Spleen (tissue), 11 donors: ENCODE results near the gene CCNI. TPM values are rescaled to one million over a fixed set of nuclear protein-coding genes. Genes with fewer than 3 reads are reported as not detected.

Experiments
- DNase-seq: peaks from one replicate; pipeline ENCODE4 v3.0.0-alpha.2; 2020
- H3K27ac ChIP-seq, 8 donors: fragments of 200-600 bp; sonication (generic) in 7 of 8; 1 replicate in 4 of 8; 2 replicates in 4 of 8; pipeline versions ENCODE4 v1.5.0 to v1.8.0; 2016 to 2021; ENCODE audit warnings: inconsistent platforms in 4 of 8, mild to moderate bottlenecking in 4 of 8, moderate library complexity in 1 of 8
- H3K27me3 ChIP-seq, 7 donors: fragments of 200-600 bp; sonication (generic) in 6 of 7; replicated peaks in 1 of 7; 1 replicate in 4 of 7; 2 replicates in 3 of 7; pipeline versions ENCODE4 v1.5.0 to v1.8.0; 2016 to 2021; ENCODE audit warnings: inconsistent platforms in 3 of 7, mild to moderate bottlenecking in 1 of 7
- H3K36me3 ChIP-seq, 6 donors: fragments of 200-600 bp; sonication (generic) in 5 of 6; 1 replicate in 4 of 6; 2 replicates in 2 of 6; pipeline versions ENCODE4 v1.5.0 to v1.8.0; 2016 to 2021; ENCODE audit warnings: inconsistent platforms in 2 of 6
- H3K4me1 ChIP-seq, 6 donors: fragments of 200-600 bp; sonication (generic) in 5 of 6; 1 replicate in 3 of 6; 2 replicates in 3 of 6; pipeline versions ENCODE4 v1.5.0 to v1.8.0; 2016 to 2021; ENCODE audit warnings: inconsistent platforms in 3 of 6
- H3K4me3 ChIP-seq, 8 donors: fragments of 200-600 bp; sonication (generic) in 7 of 8; 1 replicate in 4 of 8; 2 replicates in 4 of 8; pipeline versions ENCODE4 v1.5.0 to v1.8.0; 2016 to 2021; ENCODE audit warnings: inconsistent platforms in 4 of 8, mild to moderate bottlenecking in 4 of 8, moderate library complexity in 2 of 8
- H3K9me3 ChIP-seq, 8 donors: fragments of 200-600 bp; sonication (generic) in 7 of 8; 1 replicate in 4 of 8; 2 replicates in 4 of 8; pipeline versions ENCODE4 v1.5.0 to v1.8.0; 2016 to 2021; ENCODE audit warnings: inconsistent platforms in 4 of 8
- POLR2A ChIP-seq, 3 donors: fragments of 450-650 bp; IDR thresholded peaks; one replicate each; pipeline ENCODE4 v1.5.1; 2017; ENCODE audit warnings: antibody characterized with exemption in 3 of 3, mild to moderate bottlenecking in 1 of 3
- POLR2AphosphoS5 ChIP-seq, 3 donors: sonication (generic); formaldehyde crosslinking; IDR thresholded peaks; one replicate each; pipeline ENCODE4 v1.5.1; 2017; ENCODE audit warnings: antibody characterized with exemption in 3 of 3
- WGBS, 5 donors: extraction: QIAGEN DNeasy Blood & Tissue Kit in 3 of 5; methylation state at CpG; one replicate each; pipeline versions ENCODE4 v1.1.5 to v1.1.7; 2013 to 2018; 5-methylcytosine and 5-hydroxymethylcytosine counted together
- intact Hi-C: fragments of 100-400 bp; cut with DNase I; formaldehyde crosslinking; loops from one replicate; pipeline ENCODE4 v1.15.0; 2023; ENCODE audit warnings: low total_unique reads
- polyA plus RNA-seq, 3 donors: library from polyadenylated mRNA; stranded (reverse); fragments of 200-250 nt; gene quantifications; one replicate each; pipeline ENCODE4 v1.2.1, GENCODE V29; 2013
- total RNA-seq, 7 donors: library from RNA; depleted of rRNA in 3 of 7; stranded (reverse); fragments of >200 nt in 3 of 7; fragmentation: NEBNext Ultra II Directional in 4 of 7; extraction: Animal tissue kit (Norgen Biotek cat#: 25700) in 4 of 7; gene quantifications; one replicate each; pipeline versions ENCODE4 v1.1.0 to v1.2.1, GENCODE V29; 2016 to 2021
- TF ChIP-seq, protein P1 (sequence below), 11 experiments: fragments of 200-600 bp in 7 of 11; fragments of 450-650 bp in 4 of 11; sonication (generic) in 4 of 11; IDR thresholded peaks in 8 of 11; conservative IDR thresholded peaks in 3 of 11; 1 replicate in 7 of 11; 2 replicates in 4 of 11; pipeline versions ENCODE4 v1.4.0 to v1.8.0; 2016 to 2021; ENCODE audit warnings: antibody characterized with exemption in 11 of 11, inconsistent platforms in 4 of 11, mild to moderate bottlenecking in 1 of 11
- donor health status: healthy with polysubstance abuse.
- donor health status: DM: no; HTN: no; CAD: no; lungs with moderate emphysema.
- donor health status: DM: no; HTN: no; CAD: no.
- donor health status: Bipolar disorder and iron deficiency.
- donor health status: healthy.
- donor health status: DM: no; HTN: no; CAD: no.
- donor health status: DM: yes; HTN: yes; CAD: no.

The CCNI gene
- total and polyA plus RNA-seq, 10 donors: 88.8 to 312 (median 255) TPM

DNA sequence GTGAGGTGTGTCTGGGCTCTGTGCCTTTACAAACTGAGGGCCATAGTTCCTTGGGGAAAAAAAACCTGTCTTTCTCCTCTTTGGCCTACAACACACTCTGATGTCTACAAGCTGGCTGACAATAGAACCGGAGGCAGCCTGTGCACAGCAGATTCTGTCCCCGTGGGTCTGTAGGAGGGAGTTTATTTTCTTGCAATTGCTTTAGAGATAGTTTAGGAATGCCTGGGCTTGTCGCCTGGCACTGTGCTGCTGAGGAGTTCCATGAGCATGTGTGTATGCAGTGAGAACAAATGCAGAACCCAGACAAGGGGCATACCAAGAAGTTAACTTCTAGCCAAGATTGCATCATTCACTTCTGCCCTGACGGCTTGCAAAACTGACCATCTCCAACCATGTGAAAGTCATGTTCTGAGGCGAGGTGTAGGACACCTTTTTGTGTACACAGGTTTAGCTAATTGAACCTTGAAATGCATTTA lies 54.1 kb downstream of the CCNI start:
- Histone ChIP-seq H3K27me3 (no peaks in the 10 kb centered on the region), H3K4me1 (peaks cover 0 to 15% (median 0%) of the 10 kb centered on the region in 6 donors), H3K27ac (no peak overlapping the region), H3K4me3 (no peak overlapping the region), H3K36me3 (peaks cover 0 to 86% (median 40%) of the 10 kb centered on the region in 6 donors), H3K9me3 (no peaks in the 10 kb centered on the region)
- intact Hi-C loops: no loop called here
- DNase-seq: no peak
- TF ChIP-seq POLR2A (IDR thresholded peaks at IDR 0.05) (no peak), POLR2AphosphoS5 (IDR thresholded peaks at IDR 0.05) (no peak)
- TF ChIP-seq, protein P1, sequence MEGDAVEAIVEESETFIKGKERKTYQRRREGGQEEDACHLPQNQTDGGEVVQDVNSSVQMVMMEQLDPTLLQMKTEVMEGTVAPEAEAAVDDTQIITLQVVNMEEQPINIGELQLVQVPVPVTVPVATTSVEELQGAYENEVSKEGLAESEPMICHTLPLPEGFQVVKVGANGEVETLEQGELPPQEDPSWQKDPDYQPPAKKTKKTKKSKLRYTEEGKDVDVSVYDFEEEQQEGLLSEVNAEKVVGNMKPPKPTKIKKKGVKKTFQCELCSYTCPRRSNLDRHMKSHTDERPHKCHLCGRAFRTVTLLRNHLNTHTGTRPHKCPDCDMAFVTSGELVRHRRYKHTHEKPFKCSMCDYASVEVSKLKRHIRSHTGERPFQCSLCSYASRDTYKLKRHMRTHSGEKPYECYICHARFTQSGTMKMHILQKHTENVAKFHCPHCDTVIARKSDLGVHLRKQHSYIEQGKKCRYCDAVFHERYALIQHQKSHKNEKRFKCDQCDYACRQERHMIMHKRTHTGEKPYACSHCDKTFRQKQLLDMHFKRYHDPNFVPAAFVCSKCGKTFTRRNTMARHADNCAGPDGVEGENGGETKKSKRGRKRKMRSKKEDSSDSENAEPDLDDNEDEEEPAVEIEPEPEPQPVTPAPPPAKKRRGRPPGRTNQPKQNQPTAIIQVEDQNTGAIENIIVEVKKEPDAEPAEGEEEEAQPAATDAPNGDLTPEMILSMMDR (IDR thresholded peaks at IDR 0.05 in 8 of 11, conservative IDR thresholded peaks at IDR 0.05 in 3 of 11): no peak
- WGBS, 5 donors: 63 to 79% (median 72%) methylated on average over 5 of the region's 5 CpGs

DNA sequence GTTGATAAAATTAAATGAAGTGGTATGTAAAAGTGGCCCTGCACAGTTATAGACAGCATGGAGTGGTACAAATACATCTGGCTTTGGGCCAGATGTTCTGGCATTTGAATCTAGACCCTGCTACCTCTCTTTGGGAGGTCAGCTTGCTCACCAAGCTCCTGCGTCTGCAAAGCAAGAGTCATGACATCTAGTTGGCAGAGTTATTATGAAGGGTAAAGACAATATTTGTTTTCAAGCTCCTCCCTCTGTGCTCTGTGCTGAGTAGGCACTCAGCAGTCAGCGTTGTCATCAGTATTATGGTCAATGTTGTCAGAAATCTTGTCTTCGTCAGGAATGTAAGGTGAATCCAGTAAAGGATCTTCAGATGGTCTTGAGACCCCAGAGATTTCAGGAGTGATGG lies 55.8 kb downstream of the CCNI start:
- WGBS, 5 donors: 83 to 96% (median 91%) methylated on average over 3 of the region's 3 CpGs
- H3K9me3 ChIP-seq: no peaks in the 10 kb centered on the region
- no peak overlapping the region for H3K27ac ChIP-seq
- no peak for TF ChIP-seq POLR2AphosphoS5 (IDR thresholded peaks at IDR 0.05)
- TF ChIP-seq, protein P1 (IDR thresholded peaks at IDR 0.05 in 8 of 11, conservative IDR thresholded peaks at IDR 0.05 in 3 of 11): no peak
- H3K27me3 ChIP-seq: no peaks in the 10 kb centered on the region
- no peak for DNase-seq
- H3K4me1 ChIP-seq: peaks cover 0 to 15% (median 0%) of the 10 kb centered on the region in 6 donors
- H3K4me3 ChIP-seq: no peak overlapping the region
- intact Hi-C loops: no loop called here
- peaks cover 0 to 84% (median 44%) of the 10 kb centered on the region in 6 donors for H3K36me3 ChIP-seq

DNA sequence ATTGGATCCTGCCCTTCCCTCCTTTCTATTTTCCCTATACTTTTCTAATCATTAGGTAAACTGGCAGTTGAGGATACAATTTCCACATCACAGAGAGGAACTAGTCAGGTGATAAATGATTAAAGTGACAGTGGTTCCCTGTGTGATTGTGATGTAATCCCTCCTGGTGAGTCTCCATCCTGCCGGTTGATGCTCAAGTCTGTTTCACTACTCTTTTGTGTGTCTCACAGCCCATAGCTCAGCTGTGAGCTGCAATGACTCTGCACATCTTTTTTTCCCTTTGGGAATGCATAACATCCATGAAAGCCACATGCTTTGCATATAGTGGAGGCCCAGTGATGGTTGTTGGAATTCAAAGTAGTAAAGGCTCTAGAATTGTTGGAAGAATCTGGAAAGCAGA lies 60.4 kb downstream of the CCNI start:
- Histone ChIP-seq H3K27ac (no peak overlapping the region), H3K27me3 (no peaks in the 10 kb centered on the region), H3K4me3 (no peak overlapping the region), H3K4me1 (no peaks in the 10 kb centered on the region), H3K36me3 (peaks cover 0 to 54% (median 15%) of the 10 kb centered on the region in 6 donors), H3K9me3 (no peaks in the 10 kb centered on the region)
- intact Hi-C loops: no loop called here
- WGBS, 5 donors: 44 to 82% (median 58%) methylated on average over 1 of the region's 1 CpG
- TF ChIP-seq POLR2AphosphoS5 (IDR thresholded peaks at IDR 0.05) (no peak), POLR2A (IDR thresholded peaks at IDR 0.05) (no peak)
- TF ChIP-seq, protein P1 (IDR thresholded peaks at IDR 0.05 in 8 of 11, conservative IDR thresholded peaks at IDR 0.05 in 3 of 11): no peak
- no peak for DNase-seq

DNA sequence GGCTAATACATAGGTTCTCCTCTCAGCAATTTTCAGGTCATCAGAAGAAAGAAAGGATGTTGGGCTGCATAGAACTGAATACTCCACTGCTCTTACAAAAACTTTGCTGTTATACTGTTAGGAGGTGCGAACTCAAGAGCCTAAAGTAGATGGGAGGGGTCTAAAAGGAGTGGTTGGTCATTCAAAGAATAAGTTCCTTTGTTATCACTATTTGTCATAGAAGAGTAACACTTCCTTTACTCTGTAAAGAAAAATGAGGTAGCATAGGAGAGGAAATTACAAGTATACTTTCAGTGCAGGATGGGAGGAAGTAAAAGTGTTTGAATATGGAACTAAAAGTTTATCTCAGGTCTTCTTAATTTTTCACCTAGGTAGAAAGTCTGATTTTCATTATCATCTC lies 61.5 kb downstream of the CCNI start:
- Histone ChIP-seq H3K36me3 (peaks cover 0 to 43% (median 8%) of the 10 kb centered on the region in 6 donors), H3K4me1 (peaks cover 0 to 6% (median 0%) of the 10 kb centered on the region in 6 donors), H3K9me3 (no peaks in the 10 kb centered on the region), H3K4me3 (no peak overlapping the region), H3K27ac (no peak overlapping the region), H3K27me3 (no peaks in the 10 kb centered on the region)
- intact Hi-C loops: no loop called here
- no peak for DNase-seq
- TF ChIP-seq, protein P1 (IDR thresholded peaks at IDR 0.05 in 8 of 11, conservative IDR thresholded peaks at IDR 0.05 in 3 of 11): no peak
- TF ChIP-seq POLR2A (IDR thresholded peaks at IDR 0.05) (no peak), POLR2AphosphoS5 (IDR thresholded peaks at IDR 0.05) (no peak)
- 40 to 64% (median 54%) methylated on average over 1 of the region's 1 CpG for WGBS, 5 donors
